ENCODE data around the gene SPRED2.

SPRED2 gene

GRCh38 chr2:65355186-65355831 is 77.1 kb downstream of the SPRED2 start:
- Histone ChIP-seq H3K79me2 (ENCODE audit: low read length) (peaks cover 55% of the 10 kb centered on the region), H4K20me1 (ENCODE audit: insufficient read depth, low read length) (peaks cover 70% of the 10 kb centered on the region), H3K9me3 (ENCODE audit: insufficient read depth, low read length) (no peaks in the 10 kb centered on the region), H2AFZ (ENCODE audit: low read depth, low read length) (no peak overlapping the region), H3K36me3 (replicated peaks; ENCODE audit: low read depth, low read length) (no peaks in the 10 kb centered on the region), H3K27me3 (ENCODE audit: low read depth, low read length) (no peaks in the 10 kb centered on the region), H3K4me3 (ENCODE audit: low read length) (no peak overlapping the region), H3K4me1 (ENCODE audit: low read length) (peaks cover 49% of the 10 kb centered on the region), H3K4me2 (ENCODE audit: low read length) (no peak overlapping the region), H3K27ac (ENCODE audit: low read length) (no peak overlapping the region), H3K9ac (ENCODE audit: low read length) (no peak overlapping the region)
- no peak for TF ChIP-seq EZH2phosphoT487 (IDR thresholded peaks at IDR 0.05; ENCODE audit: low read depth)
- no peak for TF ChIP-seq CTCF (IDR thresholded peaks at IDR 0.05; ENCODE audit: low read depth, low read length)

- H3K4me1 ChIP-seq (ENCODE audit: low read length): peaks cover 55% of the 10 kb centered on the region
Measured at GRCh38 chr2:65354773-65355172, 77.6 kb downstream of the SPRED2 start.

GRCh38 chr2:65353927-65354326 is 78.5 kb downstream of the SPRED2 start:
- Histone ChIP-seq H3K9me3 (ENCODE audit: insufficient read depth, low read length) (no peaks in the 10 kb centered on the region), H3K27me3 (ENCODE audit: low read depth, low read length) (no peaks in the 10 kb centered on the region), H3K79me2 (ENCODE audit: low read length) (peaks cover 53% of the 10 kb centered on the region), H3K4me2 (ENCODE audit: low read length) (no peak overlapping the region), H3K36me3 (replicated peaks; ENCODE audit: low read depth, low read length) (no peaks in the 10 kb centered on the region), H2AFZ (ENCODE audit: low read depth, low read length) (no peak overlapping the region), H3K4me1 (ENCODE audit: low read length) (peaks cover 49% of the 10 kb centered on the region), H4K20me1 (ENCODE audit: insufficient read depth, low read length) (peaks cover 70% of the 10 kb centered on the region), H3K4me3 (ENCODE audit: low read length) (no peak overlapping the region), H3K9ac (ENCODE audit: low read length) (no peak overlapping the region), H3K27ac (ENCODE audit: low read length) (no peak overlapping the region)
- no peak for TF ChIP-seq EZH2phosphoT487 (IDR thresholded peaks at IDR 0.05; ENCODE audit: low read depth)
- TF ChIP-seq CTCF (IDR thresholded peaks at IDR 0.05; ENCODE audit: low read depth, low read length): no peak

More at GRCh38 chr2:65354773-65355172, 77.6 kb downstream of the SPRED2 start:
- H3K4me2 ChIP-seq (ENCODE audit: low read length): no peak overlapping the region
- peaks cover 54% of the 10 kb centered on the region for H3K79me2 ChIP-seq (ENCODE audit: low read length)
- no peak overlapping the region for H3K9ac ChIP-seq (ENCODE audit: low read length)
- H3K9me3 ChIP-seq (ENCODE audit: insufficient read depth, low read length): no peaks in the 10 kb centered on the region
- H3K4me3 ChIP-seq (ENCODE audit: low read length): no peak overlapping the region
- TF ChIP-seq CTCF (IDR thresholded peaks at IDR 0.05; ENCODE audit: low read depth, low read length) (no peak), EZH2phosphoT487 (IDR thresholded peaks at IDR 0.05; ENCODE audit: low read depth) (no peak)
- H2AFZ ChIP-seq (ENCODE audit: low read depth, low read length): no peak overlapping the region
- peaks cover 72% of the 10 kb centered on the region for H4K20me1 ChIP-seq (ENCODE audit: insufficient read depth, low read length)
- H3K36me3 ChIP-seq (replicated peaks; ENCODE audit: low read depth, low read length): no peaks in the 10 kb centered on the region
- no peak overlapping the region for H3K27ac ChIP-seq (ENCODE audit: low read length)
- no peaks in the 10 kb centered on the region for H3K27me3 ChIP-seq (ENCODE audit: low read depth, low read length)

GRCh38 chr2:65353046-65353445 is 79.4 kb downstream of the SPRED2 start:
- no peak overlapping the region for H2AFZ ChIP-seq (ENCODE audit: low read depth, low read length)
- no peak overlapping the region for H3K4me3 ChIP-seq (ENCODE audit: low read length)
- no peaks in the 10 kb centered on the region for H3K36me3 ChIP-seq (replicated peaks; ENCODE audit: low read depth, low read length)
- H3K4me1 ChIP-seq (ENCODE audit: low read length): peaks cover 40% of the 10 kb centered on the region
- no peak overlapping the region for H3K27ac ChIP-seq (ENCODE audit: low read length)
- peaks cover 48% of the 10 kb centered on the region for H3K79me2 ChIP-seq (ENCODE audit: low read length)
- no peak overlapping the region for H3K9ac ChIP-seq (ENCODE audit: low read length)
- H3K4me2 ChIP-seq (ENCODE audit: low read length): no peak overlapping the region
- H3K9me3 ChIP-seq (ENCODE audit: insufficient read depth, low read length): no peaks in the 10 kb centered on the region
- TF ChIP-seq EZH2phosphoT487 (IDR thresholded peaks at IDR 0.05; ENCODE audit: low read depth) (no peak), CTCF (IDR thresholded peaks at IDR 0.05; ENCODE audit: low read depth, low read length) (peak; percentile 20; the same call in 1 of the 2 replicates)
- H4K20me1 ChIP-seq (ENCODE audit: insufficient read depth, low read length): peaks cover 62% of the 10 kb centered on the region
- H3K27me3 ChIP-seq (ENCODE audit: low read depth, low read length): no peaks in the 10 kb centered on the region
